Adrenal gland (tissue), 12 donors: Measurements from ENCODE around the gene TRIM58. TPM values are rescaled to one million over a fixed set of nuclear protein-coding genes. Genes with fewer than 3 reads are reported as not detected.

ENCODE experiments used
- DNase-seq, 7 donors: peaks; one replicate each; pipeline ENCODE4 v3.0.0-alpha.2; 2019 to 2020
- H3K27ac ChIP-seq, 5 donors: fragments of 200-600 bp; sonication (generic) in 4 of 5; 1 replicate in 3 of 5; 2 replicates in 2 of 5; pipeline versions ENCODE4 v1.5.1 to v1.8.0; 2016 to 2020; ENCODE audit warnings: mild to moderate bottlenecking in 1 of 5
- H3K27me3 ChIP-seq: fragments of 200-600 bp; 2 replicates; pipeline ENCODE4 v1.8.0; 2021
- H3K36me3 ChIP-seq, 2 donors: fragments of 200-600 bp; replicated peaks in 1 of 2; 1 replicate in 1 of 2; 2 replicates in 1 of 2; pipeline versions ENCODE4 v1.5.1 to v1.8.0; 2018 to 2022
- H3K4me1 ChIP-seq, 2 donors: fragments of 200-600 bp; replicated peaks in 1 of 2; 1 replicate in 1 of 2; 2 replicates in 1 of 2; pipeline versions ENCODE4 v1.5.1 to v1.8.0; 2018 to 2021
- H3K4me3 ChIP-seq, 4 donors: fragments of 200-600 bp; sonication (generic) in 3 of 4; one replicate each; pipeline ENCODE4 v1.5.1; 2016 to 2018
- H3K9me3 ChIP-seq, 3 donors: fragments of 200-600 bp; sonication (generic) in 1 of 3; replicated peaks in 1 of 3; 1 replicate in 2 of 3; 2 replicates in 1 of 3; pipeline versions ENCODE4 v1.5.1 to v1.8.0; 2016 to 2021
- CTCF ChIP-seq, 6 experiments: fragments of 450-650 bp in 4 of 6; fragments of 200-600 bp in 2 of 6; sonication (generic) in 1 of 6; IDR thresholded peaks; 1 replicate in 5 of 6; 2 replicates in 1 of 6; pipeline versions ENCODE4 v1.5.1 to v1.8.0; 2016 to 2021; ENCODE audit warnings: antibody characterized with exemption in 6 of 6, mild to moderate bottlenecking in 2 of 6, moderate library complexity in 1 of 6
- POLR2A ChIP-seq, 2 donors: fragments of 450-650 bp; IDR thresholded peaks; one replicate each; pipeline ENCODE4 v1.6.1; 2017; ENCODE audit warnings: antibody characterized with exemption in 2 of 2, mild to moderate bottlenecking in 2 of 2, moderate library complexity in 1 of 2
- WGBS, 4 donors: extraction: QIAGEN DNeasy Blood & Tissue Kit in 2 of 4; methylation state at CpG; one replicate each; pipeline versions ENCODE4 v1.1.5 to v1.1.7; 2013 to 2017; 5-methylcytosine and 5-hydroxymethylcytosine counted together
- intact Hi-C, 2 donors: fragments of 100-400 bp; cut with DNase I; formaldehyde crosslinking; loops; one replicate each; pipeline versions ENCODE4 v1.14.1 to v1.15.0; 2022 to 2023
- polyA plus RNA-seq, 3 donors: library from polyadenylated mRNA; stranded (reverse); fragments of 200-250 nt in 2 of 3; fragments of 350-450 nt in 1 of 3; fragmentation: Illumina TruSeq in 1 of 3; extraction: RNeasy Lipid Tissue Mini Kit (QIAGEN cat#74804) in 1 of 3; gene quantifications; one replicate each; pipeline ENCODE4 v1.2.3, GENCODE V29; 2013 to 2014
- total RNA-seq, 9 donors: library from RNA; depleted of rRNA in 4 of 9; stranded (reverse); fragments of >200 nt in 4 of 9; fragments of 120-200 nt in 1 of 9; fragmentation: NEBNext Ultra II Directional in 1 of 9; extraction: Animal tissue kit (Norgen Biotek cat#: 25700) in 1 of 9; gene quantifications; one replicate each; pipeline versions ENCODE4 v1.1.0 to v1.2.4, GENCODE V29; 2013 to 2023
- donor health status: healthy with polysubstance abuse.
- donor health status: Bipolar disorder and iron deficiency.
- donor health status: DM: yes; HTN: yes; CAD: no.
- donor health status: DM: no; HTN: no; CAD: no.
- donor health status: DM: no; HTN: no; CAD: no.
- donor health status: DM: yes; HTN: yes; CAD: no.

The TRIM58 gene
- total and polyA plus RNA-seq, 12 donors = 0.08 to 8.0 (median 0.53) TPM; not detected in 1

- Histone ChIP-seq H3K27me3 (no peaks in the 10 kb centered on the region), H3K27ac (no peak within 1 kb of the TSS), H3K4me3 (no peak within 1 kb of the TSS), H3K9me3 (no peaks in the 10 kb centered on the region), H3K4me1 (no peaks in the 10 kb centered on the region), H3K36me3 (no peaks in the 10 kb centered on the region)
- 53 to 56% (median 55%) methylated on average over 9 of the region's 9 CpGs for WGBS, 4 donors
- intact Hi-C loops = no loop called here
- DNase-seq = no peak
- TF ChIP-seq CTCF (IDR thresholded peaks at IDR 0.05) = no peak
- TF ChIP-seq POLR2A (IDR thresholded peaks at IDR 0.05) = no peak
Observed at GRCh38 chr1:247924868-247925267, 67.9 kb downstream of the TRIM58 start, which contains the start of gene OR2AJ1. Gene OR2AJ1, plus strand, starts transcription at chr1:247924889. Its CDS starts 8,880 bp downstream, at chr1:247933769.

Other genes with a start within 250 kb of the TRIM58 start
- gene OR13G1, start 177.4 kb upstream of the TRIM58 start, total RNA-seq = not detected
- gene OR13G1, start 177.4 kb upstream of the TRIM58 start, polyA plus RNA-seq = not detected
- gene OR6F1, start 140.5 kb upstream of the TRIM58 start, total RNA-seq = not detected
- not detected for gene OR6F1, start 140.5 kb upstream of the TRIM58 start, polyA plus RNA-seq
- under 1 TPM in 2 of 9 donors, not detected in 7; 0.11 to 0.94 TPM for gene OR14K1, start 118.6 kb upstream of the TRIM58 start, total RNA-seq
- not detected for gene OR14K1, start 118.6 kb upstream of the TRIM58 start, polyA plus RNA-seq
- gene OR14A2, start 109.0 kb upstream of the TRIM58 start, total RNA-seq = not detected
- not detected for gene OR14A2, start 109.0 kb upstream of the TRIM58 start, polyA plus RNA-seq
- gene OR1C1, start 96.6 kb upstream of the TRIM58 start, total RNA-seq = not detected
- gene OR1C1, start 96.6 kb upstream of the TRIM58 start, polyA plus RNA-seq = not detected
- not detected for gene OR14A16, start 33.1 kb upstream of the TRIM58 start, total RNA-seq
- not detected for gene OR14A16, start 33.1 kb upstream of the TRIM58 start, polyA plus RNA-seq
- gene OR11L1, start 15.3 kb upstream of the TRIM58 start, total RNA-seq = not detected
- gene OR11L1, start 15.3 kb upstream of the TRIM58 start, polyA plus RNA-seq = not detected
- gene OR2W3, start 38.4 kb downstream of the TRIM58 start, total RNA-seq = 1 to 10 TPM in 2 of 9 donors, under 1 TPM in 1, not detected in 6; 1.00 to 2.5 (median 1.1) TPM
- gene OR2W3, start 38.4 kb downstream of the TRIM58 start, polyA plus RNA-seq = under 1 TPM in 1 of 3 donors, not detected in 2; 0.20 TPM
- gene OR2T8, start 63.1 kb downstream of the TRIM58 start, total RNA-seq = not detected
- gene OR2T8, start 63.1 kb downstream of the TRIM58 start, polyA plus RNA-seq = not detected
- under 1 TPM in 1 of 9 donors, not detected in 8; 0.33 TPM for gene OR2AJ1, start 67.7 kb downstream of the TRIM58 start, total RNA-seq
- not detected for gene OR2AJ1, start 67.7 kb downstream of the TRIM58 start, polyA plus RNA-seq
- under 1 TPM in 1 of 9 donors, not detected in 8; 0.67 TPM for gene OR2L8, start 91.7 kb downstream of the TRIM58 start, total RNA-seq
- gene OR2L8, start 91.7 kb downstream of the TRIM58 start, polyA plus RNA-seq = not detected
- gene OR2AK2, start 108.0 kb downstream of the TRIM58 start, total RNA-seq = under 1 TPM in 1 of 9 donors, not detected in 8; 0.39 TPM
- not detected for gene OR2AK2, start 108.0 kb downstream of the TRIM58 start, polyA plus RNA-seq
- under 1 TPM in 2 of 9 donors, not detected in 7; 0.22 to 0.34 TPM for gene OR2L5, start 156.5 kb downstream of the TRIM58 start, total RNA-seq
- not detected for gene OR2L5, start 156.5 kb downstream of the TRIM58 start, polyA plus RNA-seq
- gene OR2L2, start 172.9 kb downstream of the TRIM58 start, total RNA-seq = 1 to 10 TPM in 1 of 9 donors, under 1 TPM in 3, not detected in 5; 0.04 to 1.0 (median 0.39) TPM
- under 1 TPM in 1 of 3 donors, not detected in 2; 0.08 TPM for gene OR2L2, start 172.9 kb downstream of the TRIM58 start, polyA plus RNA-seq
- under 1 TPM in 1 of 9 donors, not detected in 8; 0.17 TPM for gene OR2L3, start 189.6 kb downstream of the TRIM58 start, total RNA-seq
- not detected for gene OR2L3, start 189.6 kb downstream of the TRIM58 start, polyA plus RNA-seq
- 1 to 10 TPM in 1 of 9 donors, under 1 TPM in 3, not detected in 5; 0.14 to 1.3 (median 0.37) TPM for gene OR2L13, start 238.0 kb downstream of the TRIM58 start, total RNA-seq
- under 1 TPM; 0.07 to 0.46 (median 0.16) TPM for gene OR2L13, start 238.0 kb downstream of the TRIM58 start, polyA plus RNA-seq